HEK293T (cell line): ENCODE measurements around the gene SH3RF3.

Experiments used
- ARNT ChIP-seq: fragments of 450-650 bp; IDR thresholded peaks from 2 replicates; pipeline ENCODE4 v1.6.1; 2017; ENCODE audit warnings: mild to moderate bottlenecking
- BHLHE40 ChIP-seq: fragments of 450-650 bp; IDR thresholded peaks from 2 replicates; pipeline ENCODE4 v1.6.1; 2016; ENCODE audit warnings: mild to moderate bottlenecking, moderate library complexity, borderline replicate concordance
- CTBP1 ChIP-seq: fragments of 450-650 bp; IDR thresholded peaks from 2 replicates; pipeline ENCODE4 v1.6.1; 2016; ENCODE audit warnings: borderline replicate concordance
- ELF4 ChIP-seq: fragments of 450-650 bp; IDR thresholded peaks from 2 replicates; pipeline ENCODE4 v1.6.1; 2017; ENCODE audit warnings: antibody characterized with exemption
- FOXA1 ChIP-seq: fragments of 450-650 bp; IDR thresholded peaks from 2 replicates; pipeline ENCODE4 v1.6.1; 2016; ENCODE audit warnings: mild to moderate bottlenecking
- HDGF ChIP-seq: fragments of 450-650 bp; IDR thresholded peaks from 2 replicates; pipeline ENCODE4 v1.6.1; 2017; ENCODE audit warnings: antibody characterized with exemption, borderline replicate concordance
- PKNOX1 ChIP-seq: fragments of 450-650 bp; IDR thresholded peaks from 2 replicates; pipeline ENCODE4 v1.6.1; 2016
- SP1 ChIP-seq: fragments of 450-650 bp; IDR thresholded peaks from 2 replicates; pipeline ENCODE4 v1.6.1; 2017
- SUZ12 ChIP-seq: fragments of 450-650 bp; IDR thresholded peaks from 2 replicates; pipeline ENCODE4 v1.6.1; 2016; ENCODE audit warnings: mild to moderate bottlenecking
- TARDBP ChIP-seq: fragments of 450-650 bp; IDR thresholded peaks from 2 replicates; pipeline ENCODE4 v1.6.1; 2016
- ZNF384 ChIP-seq: fragments of 450-650 bp; IDR thresholded peaks from 2 replicates; pipeline ENCODE4 v1.6.1; 2016

GRCh38 chr2:109444916-109445315, 315.9 kb downstream of the SH3RF3 start:
- TF ChIP-seq CTBP1 (no peak), SP1 (no peak), PKNOX1 (no peak), ZNF384 (no peak), ELF4 (no peak), FOXA1 (no peak), BHLHE40 (no peak), ARNT (no peak), HDGF (no peak), SUZ12 (no peak), TARDBP (no peak)
